H1 (cell line): Measurements from ENCODE around the gene TBC1D3B. TPM values are rescaled to one million over a fixed set of nuclear protein-coding genes. Genes with fewer than 3 reads are reported as not detected.

Experiments
- CTCF ChIA-PET: fragments of 300-600 bp; sonication (Branson Sonifier 250); formaldehyde crosslinking; loops from one replicate; lab custom pipeline; 2021; ENCODE audit not compliant: partially characterized antibody; lab: Charles Lee
- POLR2A ChIA-PET: fragments of 300-600 bp; sonication (Branson Sonifier 250); formaldehyde crosslinking; loops from one replicate; lab custom pipeline; 2021; ENCODE audit warnings: inconsistent platforms; ENCODE audit not compliant: partially characterized antibody; lab: Charles Lee
- DNase-seq, 2 experiments: peaks; one replicate each; pipeline versions ENCODE4 v3.0.0 to v3.0.0-alpha.2; 2010 to 2022; ENCODE audit warnings: low spot score in 2 of 2, low read depth in 1 of 2, mixed read lengths in 1 of 2
- FAIRE-seq: peaks from 2 replicates; lab custom pipeline; 2011; peaks lifted over from hg19 to GRCh38; lab: Jason Lieb, UNC
- H2AFZ ChIP-seq: 2 replicates; pipeline ENCODE4 v1.8.1; 2012; ENCODE audit warnings: low read length, inconsistent platforms
- H2AK5ac ChIP-seq: 2 replicates; pipeline ENCODE4 v1.6.1; 2013; ENCODE audit warnings: low read depth, low read length
- H2BK120ac ChIP-seq: replicated peaks from 2 replicates; pipeline ENCODE3; 2013; ENCODE audit warnings: low read depth, low read length, inconsistent platforms
- H2BK12ac ChIP-seq: 2 replicates; pipeline ENCODE4 v1.6.1; 2013; ENCODE audit warnings: low read depth, low read length
- H2BK15ac ChIP-seq: 2 replicates; pipeline ENCODE4 v1.6.1; 2013; ENCODE audit warnings: low read length
- H2BK20ac ChIP-seq: 2 replicates; pipeline ENCODE4 v1.6.1; 2013; ENCODE audit warnings: low read length
- H2BK5ac ChIP-seq: 2 replicates; pipeline ENCODE4 v1.6.1; 2013; ENCODE audit warnings: low read depth, low read length
- H3K14ac ChIP-seq: 2 replicates; pipeline ENCODE4 v1.6.1; 2013; ENCODE audit warnings: inconsistent platforms; ENCODE audit not compliant: insufficient read length
- H3K18ac ChIP-seq: 2 replicates; pipeline ENCODE4 v1.6.1; 2013; ENCODE audit warnings: low read length; ENCODE audit errors: extremely low read depth
- H3K23ac ChIP-seq: 2 replicates; pipeline ENCODE4 v1.6.1; 2013; ENCODE audit warnings: inconsistent platforms; ENCODE audit not compliant: insufficient read length
- H3K23me2 ChIP-seq: 2 replicates; pipeline ENCODE4 v1.6.1; 2013; ENCODE audit warnings: low read depth, low read length
- H3K27ac ChIP-seq: 2 replicates; pipeline ENCODE4 v1.6.1; 2011; ENCODE audit warnings: low read depth, low read length, inconsistent platforms
- H3K27me3 ChIP-seq, 4 experiments: replicated peaks in 1 of 4; 1 replicate in 1 of 4; 2 replicates in 3 of 4; pipeline versions ENCODE4 v1.6.1 to v1.8.1; 2011 to 2013; ENCODE audit warnings: low read length in 3 of 4, mild to moderate bottlenecking in 3 of 4, inconsistent platforms in 2 of 4, mixed read lengths in 2 of 4, moderate library complexity in 1 of 4; ENCODE audit not compliant: control insufficient read depth in 3 of 4, insufficient read depth in 3 of 4; ENCODE audit errors: extremely low read depth in 1 of 4
- H3K36me3 ChIP-seq, 4 experiments: 2 replicates each; pipeline versions ENCODE4 v1.6.1 to v1.8.1; 2011 to 2013; ENCODE audit warnings: mild to moderate bottlenecking in 4 of 4, low read length in 3 of 4, moderate library complexity in 2 of 4, control low read depth in 1 of 4, inconsistent platforms in 1 of 4; ENCODE audit not compliant: insufficient read depth in 4 of 4, control insufficient read depth in 2 of 4
- H3K4ac ChIP-seq: replicated peaks from 2 replicates; pipeline ENCODE3; 2013; ENCODE audit warnings: low read length, low read depth, mixed read lengths, inconsistent platforms; ENCODE audit not compliant: insufficient read length
- H3K4me1 ChIP-seq, 4 experiments: replicated peaks in 1 of 4; 1 replicate in 1 of 4; 2 replicates in 3 of 4; pipeline versions ENCODE4 v1.6.1 to v1.8.1; 2011 to 2013; ENCODE audit warnings: low read length in 3 of 4, inconsistent platforms in 2 of 4, mixed read lengths in 1 of 4; ENCODE audit not compliant: insufficient read depth in 4 of 4, control insufficient read depth in 3 of 4
- H3K4me2 ChIP-seq, 2 experiments: 2 replicates each; pipeline versions ENCODE4 v1.6.1 to v1.8.1; 2011 to 2013; ENCODE audit warnings: low read depth in 2 of 2, low read length in 2 of 2, control low read depth in 1 of 2, inconsistent platforms in 1 of 2, mild to moderate bottlenecking in 1 of 2; ENCODE audit not compliant: insufficient read depth in 1 of 2
- H3K4me3 ChIP-seq, 4 experiments: fragments of 200-600, 300-600 bp in 1 of 4; sonication (generic), shearing (Covaris generic), sonication (Bioruptor Twin) in 1 of 4; 2 replicates each; pipeline versions ENCODE4 v1.5.1 to v1.8.1; 2011 to 2016; ENCODE audit warnings: low read length in 4 of 4, low read depth in 3 of 4, control low read depth in 2 of 4, inconsistent platforms in 2 of 4, mild to moderate bottlenecking in 2 of 4, mixed read lengths in 1 of 4, moderate library complexity in 1 of 4; ENCODE audit not compliant: insufficient read depth in 2 of 4; ENCODE audit errors: extremely low read depth in 1 of 4
- H3K56ac ChIP-seq: replicated peaks from 2 replicates; pipeline ENCODE3; 2013; ENCODE audit warnings: low read depth, mild to moderate bottlenecking, mixed read lengths, low read length, inconsistent platforms; ENCODE audit not compliant: insufficient read length
- H3K79me1 ChIP-seq: 2 replicates; pipeline ENCODE4 v1.6.1; 2013; ENCODE audit warnings: low read depth, low read length, control low read depth
- H3K79me2 ChIP-seq, 2 experiments: 2 replicates each; pipeline versions ENCODE4 v1.6.1 to v1.8.1; 2012 to 2013; ENCODE audit warnings: low read length in 2 of 2, mild to moderate bottlenecking in 2 of 2, inconsistent platforms in 1 of 2; ENCODE audit not compliant: insufficient read depth in 2 of 2, control insufficient read depth in 1 of 2
- H3K9ac ChIP-seq, 4 experiments: replicated peaks in 1 of 4; 1 replicate in 1 of 4; 2 replicates in 3 of 4; pipeline versions ENCODE4 v1.6.1 to v1.8.1; 2011 to 2013; ENCODE audit warnings: low read depth in 3 of 4, low read length in 3 of 4, control low read depth in 2 of 4, mild to moderate bottlenecking in 2 of 4, moderate library complexity in 2 of 4, inconsistent platforms in 1 of 4; ENCODE audit errors: extremely low read depth in 1 of 4
- H3K9me3 ChIP-seq, 2 experiments: 2 replicates each; pipeline versions ENCODE4 v1.6.1 to v1.8.1; 2012 to 2013; ENCODE audit warnings: mild to moderate bottlenecking in 2 of 2, moderate library complexity in 2 of 2, control low read depth in 1 of 2, inconsistent platforms in 1 of 2, low read depth in 1 of 2, low read length in 1 of 2, mixed read lengths in 1 of 2; ENCODE audit not compliant: insufficient read depth in 2 of 2
- H4K20me1 ChIP-seq, 2 experiments: replicated peaks in 1 of 2; 2 replicates each; pipeline versions ENCODE3 to v1.8.1; 2011 to 2013; ENCODE audit warnings: inconsistent platforms in 2 of 2, low read length in 2 of 2, mild to moderate bottlenecking in 1 of 2; ENCODE audit not compliant: insufficient read depth in 2 of 2, control insufficient read depth in 1 of 2
- H4K5ac ChIP-seq: 2 replicates; pipeline ENCODE4 v1.6.1; 2013; ENCODE audit warnings: low read length, low read depth, mixed read lengths, inconsistent platforms; ENCODE audit not compliant: insufficient read length
- H4K8ac ChIP-seq: 2 replicates; pipeline ENCODE4 v1.8.0; 2013; ENCODE audit warnings: mild to moderate bottlenecking, moderate library complexity, low read length, inconsistent platforms; ENCODE audit not compliant: insufficient read depth; ENCODE audit errors: extremely low read depth
- H4K91ac ChIP-seq: replicated peaks from 2 replicates; pipeline ENCODE3; 2013; ENCODE audit warnings: low read length, mixed read lengths, inconsistent platforms; ENCODE audit not compliant: insufficient read length
- GABPA ChIP-seq: IDR thresholded peaks from 2 replicates; pipeline ENCODE4 v1.6.1; 2011; ENCODE audit warnings: mild to moderate bottlenecking, low read length, moderate library complexity, borderline replicate concordance; ENCODE audit not compliant: insufficient read depth
- SIN3A ChIP-seq, 2 experiments: IDR thresholded peaks in 1 of 2; conservative IDR thresholded peaks in 1 of 2; 2 replicates each; pipeline ENCODE4 v1.6.1; 2011 to 2012; ENCODE audit warnings: low read length in 2 of 2, improper control_type of control experiment in 1 of 2, low read depth in 1 of 2, mild to moderate bottlenecking in 1 of 2
- polyA plus RNA-seq, 7 experiments: library from polyadenylated mRNA; depleted of rRNA in 3 of 7; stranded (reverse) in 5 of 7; unstranded in 2 of 7; fragments of >200 nt in 5 of 7; fragments of 200-250 nt in 2 of 7; gene quantifications; 1 replicate in 5 of 7; 2 replicates in 1 of 7; 4 replicates in 1 of 7; pipeline versions ENCODE4 v1.2.1 to v1.2.3, GENCODE V29; 2011 to 2013; ENCODE audit warnings: missing spikeins in 2 of 7, mixed read lengths in 2 of 7
- total RNA-seq: library from RNA; stranded (reverse); fragmentation: NEBNext Ultra II Directional; extraction: Animal tissue kit (Norgen Biotek cat#: 25700); gene quantifications from 2 replicates; pipeline ENCODE4 v1.2.1, GENCODE V29; 2021
- TF ChIP-seq, protein P1 (sequence below): IDR thresholded peaks from 2 replicates; pipeline ENCODE4 v1.6.1; 2012; ENCODE audit warnings: inconsistent platforms
- TF ChIP-seq, protein P2 (sequence below): IDR thresholded peaks from 2 replicates; pipeline ENCODE4 v1.6.1; 2012; ENCODE audit warnings: low read length, inconsistent platforms

TBC1D3B gene
- total and polyA plus RNA-seq, 2 of the 8 experiments (the other 6 are each of a cell fraction or from before 2014, with no cell fraction given) = 0.54 to 6.2 TPM

DNA sequence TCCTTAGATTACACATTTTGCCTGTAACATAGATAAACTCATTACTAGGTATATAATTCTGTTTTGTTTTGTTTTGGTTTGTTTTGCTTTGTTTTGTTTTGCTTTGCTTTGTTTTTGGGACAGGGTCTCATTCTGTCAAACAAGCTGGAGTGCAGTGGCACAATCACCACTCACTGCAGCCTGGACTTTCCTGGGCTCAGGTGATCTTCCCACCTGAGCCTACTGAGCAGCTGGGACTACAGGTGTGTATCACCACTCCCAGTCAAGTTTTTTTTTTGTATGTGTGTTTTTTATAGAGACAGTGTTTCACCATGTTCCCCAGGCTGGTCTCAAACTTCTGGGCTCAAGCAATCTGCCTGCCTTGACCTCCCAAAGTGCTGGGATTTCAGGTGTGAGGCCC is 33.1 kb upstream of the TBC1D3B start:
- no peak overlapping the region for H2AK5ac ChIP-seq
- H3K36me3 ChIP-seq = no peaks in the 10 kb centered on the region
- DNase-seq = no peak
- no peak overlapping the region for H2BK5ac ChIP-seq
- H2BK12ac ChIP-seq = no peak overlapping the region
- H3K4ac ChIP-seq = no peak overlapping the region
- H3K9me3 ChIP-seq = no peaks in the 10 kb centered on the region
- no peak overlapping the region for H3K27ac ChIP-seq
- no peak overlapping the region for H3K9ac ChIP-seq
- no peaks in the 10 kb centered on the region for H3K4me1 ChIP-seq
- H2AFZ ChIP-seq = no peak overlapping the region
- no peak overlapping the region for H2BK15ac ChIP-seq
- H3K23me2 ChIP-seq = no peaks in the 10 kb centered on the region
- H3K18ac ChIP-seq = no peak overlapping the region
- H4K20me1 ChIP-seq = no peaks in the 10 kb centered on the region
- no peak overlapping the region for H2BK120ac ChIP-seq
- H3K56ac ChIP-seq = no peak overlapping the region
- H4K8ac ChIP-seq = no peak overlapping the region
- H3K4me3 ChIP-seq = no peak overlapping the region
- H3K23ac ChIP-seq = no peak overlapping the region
- no peak overlapping the region for H4K5ac ChIP-seq
- no peak overlapping the region for H4K91ac ChIP-seq
- H3K27me3 ChIP-seq = no peaks in the 10 kb centered on the region
- TF ChIP-seq, protein P1, sequence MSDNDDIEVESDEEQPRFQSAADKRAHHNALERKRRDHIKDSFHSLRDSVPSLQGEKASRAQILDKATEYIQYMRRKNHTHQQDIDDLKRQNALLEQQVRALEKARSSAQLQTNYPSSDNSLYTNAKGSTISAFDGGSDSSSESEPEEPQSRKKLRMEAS = no peak
- TF ChIP-seq GABPA (no peak), SIN3A (conservative IDR thresholded peaks at IDR 0.05 in 1 of 2, IDR thresholded peaks at IDR 0.05 in 1 of 2; ENCODE audit: low read depth in 1 of 2, low read length in 2 of 2) (no peak)
- TF ChIP-seq, protein P2, sequence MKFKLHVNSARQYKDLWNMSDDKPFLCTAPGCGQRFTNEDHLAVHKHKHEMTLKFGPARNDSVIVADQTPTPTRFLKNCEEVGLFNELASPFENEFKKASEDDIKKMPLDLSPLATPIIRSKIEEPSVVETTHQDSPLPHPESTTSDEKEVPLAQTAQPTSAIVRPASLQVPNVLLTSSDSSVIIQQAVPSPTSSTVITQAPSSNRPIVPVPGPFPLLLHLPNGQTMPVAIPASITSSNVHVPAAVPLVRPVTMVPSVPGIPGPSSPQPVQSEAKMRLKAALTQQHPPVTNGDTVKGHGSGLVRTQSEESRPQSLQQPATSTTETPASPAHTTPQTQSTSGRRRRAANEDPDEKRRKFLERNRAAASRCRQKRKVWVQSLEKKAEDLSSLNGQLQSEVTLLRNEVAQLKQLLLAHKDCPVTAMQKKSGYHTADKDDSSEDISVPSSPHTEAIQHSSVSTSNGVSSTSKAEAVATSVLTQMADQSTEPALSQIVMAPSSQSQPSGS = no peak
- TF ChIP-seq, all 59 proteins: peak for 0
- Histone ChIP-seq H3K4me2 (no peak overlapping the region), H3K79me2 (no peaks in the 10 kb centered on the region), H3K79me1 (no peaks in the 10 kb centered on the region), H3K14ac (no peak overlapping the region), H2BK20ac (no peak overlapping the region)
- ChIA-PET CTCF (interaction anchor here (1.1 kb wide), 1 partner anchor 81 kb away, joined by 3 read pairs; no protein-coding TSS in a partner anchor), POLR2A (no interaction called here)
- no peak for FAIRE-seq
